Osteocyte (in vitro differentiated cells): Measurements from ENCODE around the gene SNAI3. TPM values are rescaled to one million over a fixed set of nuclear protein-coding genes. Genes with fewer than 3 reads are reported as not detected.

Experiments used
- DNase-seq: peaks from one replicate; pipeline ENCODE4 v3.0.0; 2021; ENCODE audit warnings: mixed read lengths; ENCODE audit not compliant: unreplicated experiment; ENCODE audit errors: extremely low spot score
- H3K27ac Mint-ChIP-seq: one replicate; pipeline ENCODE4 v1.8.0; 2021; ENCODE audit warnings: mild to moderate bottlenecking, mixed read lengths; ENCODE audit not compliant: unreplicated experiment
- H3K27me3 Mint-ChIP-seq: one replicate; pipeline ENCODE4 v1.8.0; 2021; ENCODE audit warnings: mixed read lengths; ENCODE audit not compliant: unreplicated experiment
- H3K36me3 Mint-ChIP-seq: one replicate; pipeline ENCODE4 v1.8.0; 2021; ENCODE audit warnings: mixed read lengths; ENCODE audit not compliant: unreplicated experiment
- H3K4me1 Mint-ChIP-seq: one replicate; pipeline ENCODE4 v1.8.0; 2021; ENCODE audit warnings: mixed read lengths; ENCODE audit not compliant: unreplicated experiment
- H3K4me3 Mint-ChIP-seq: one replicate; pipeline ENCODE4 v1.8.0; 2021; ENCODE audit warnings: mild to moderate bottlenecking, moderate library complexity, mixed read lengths; ENCODE audit not compliant: unreplicated experiment
- H3K9me3 Mint-ChIP-seq: one replicate; pipeline ENCODE4 v1.8.0; 2021; ENCODE audit warnings: mixed read lengths; ENCODE audit not compliant: unreplicated experiment
- total RNA-seq: library from RNA; stranded (reverse); gene quantifications from 2 replicates; pipeline ENCODE4 v1.2.1, GENCODE V29; 2021
- TF ChIP-seq, protein P1 (sequence below): fragments of 200-600 bp; sonication (generic); IDR thresholded peaks from 2 replicates; pipeline ENCODE4 v1.5.0; 2021; ENCODE audit warnings: antibody characterized with exemption, mild to moderate bottlenecking, moderate library complexity

Gene SNAI3
- total RNA-seq, 1 donor from 2014 or later = not detected

DNA sequence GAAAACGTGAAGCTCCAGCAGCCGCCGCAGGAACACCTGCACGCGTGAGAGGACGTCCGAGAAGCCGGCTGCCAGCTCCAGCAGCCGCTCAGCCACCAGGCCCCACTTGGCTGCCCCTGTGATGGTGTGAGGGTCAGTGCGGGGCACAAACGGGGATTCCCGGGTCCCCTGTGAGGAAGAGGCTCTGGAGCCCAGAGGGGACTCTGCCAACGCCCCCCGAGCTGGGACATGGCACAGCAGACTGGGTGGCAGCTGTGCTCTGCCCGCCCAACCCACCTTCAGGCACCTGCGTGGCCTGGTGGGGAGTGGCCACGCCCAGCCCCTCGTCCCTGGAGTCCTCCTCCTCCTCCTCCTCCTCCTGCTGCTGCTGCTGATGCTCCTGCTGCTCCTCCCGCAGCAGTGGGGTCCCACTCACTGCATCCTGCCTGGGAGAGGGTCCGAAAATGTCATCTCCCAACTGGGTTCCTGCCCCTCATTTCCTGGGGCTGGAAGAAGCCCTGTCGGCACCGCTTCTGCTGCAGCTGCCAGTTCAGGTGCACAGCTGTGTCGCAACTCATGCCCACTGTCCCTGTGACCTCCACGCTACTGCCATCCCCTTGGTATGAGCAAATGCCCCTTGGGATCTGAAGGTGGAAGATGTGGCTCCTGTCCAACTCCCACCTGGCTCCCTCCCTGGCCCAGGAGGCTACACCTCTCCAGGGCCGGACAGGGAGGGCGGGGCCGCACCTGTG, 47.5 kb upstream of the SNAI3 start:
- Mint-ChIP-seq H3K36me3 (peaks cover 10% of the 10 kb centered on the region), H3K4me3 (no peak overlapping the region), H3K9me3 (no peaks in the 10 kb centered on the region), H3K27me3 (no peaks in the 10 kb centered on the region), H3K27ac (no peak overlapping the region), H3K4me1 (no peaks in the 10 kb centered on the region)
- DNase-seq = no peak
- TF ChIP-seq, protein P1, sequence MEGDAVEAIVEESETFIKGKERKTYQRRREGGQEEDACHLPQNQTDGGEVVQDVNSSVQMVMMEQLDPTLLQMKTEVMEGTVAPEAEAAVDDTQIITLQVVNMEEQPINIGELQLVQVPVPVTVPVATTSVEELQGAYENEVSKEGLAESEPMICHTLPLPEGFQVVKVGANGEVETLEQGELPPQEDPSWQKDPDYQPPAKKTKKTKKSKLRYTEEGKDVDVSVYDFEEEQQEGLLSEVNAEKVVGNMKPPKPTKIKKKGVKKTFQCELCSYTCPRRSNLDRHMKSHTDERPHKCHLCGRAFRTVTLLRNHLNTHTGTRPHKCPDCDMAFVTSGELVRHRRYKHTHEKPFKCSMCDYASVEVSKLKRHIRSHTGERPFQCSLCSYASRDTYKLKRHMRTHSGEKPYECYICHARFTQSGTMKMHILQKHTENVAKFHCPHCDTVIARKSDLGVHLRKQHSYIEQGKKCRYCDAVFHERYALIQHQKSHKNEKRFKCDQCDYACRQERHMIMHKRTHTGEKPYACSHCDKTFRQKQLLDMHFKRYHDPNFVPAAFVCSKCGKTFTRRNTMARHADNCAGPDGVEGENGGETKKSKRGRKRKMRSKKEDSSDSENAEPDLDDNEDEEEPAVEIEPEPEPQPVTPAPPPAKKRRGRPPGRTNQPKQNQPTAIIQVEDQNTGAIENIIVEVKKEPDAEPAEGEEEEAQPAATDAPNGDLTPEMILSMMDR = no peak

DNA sequence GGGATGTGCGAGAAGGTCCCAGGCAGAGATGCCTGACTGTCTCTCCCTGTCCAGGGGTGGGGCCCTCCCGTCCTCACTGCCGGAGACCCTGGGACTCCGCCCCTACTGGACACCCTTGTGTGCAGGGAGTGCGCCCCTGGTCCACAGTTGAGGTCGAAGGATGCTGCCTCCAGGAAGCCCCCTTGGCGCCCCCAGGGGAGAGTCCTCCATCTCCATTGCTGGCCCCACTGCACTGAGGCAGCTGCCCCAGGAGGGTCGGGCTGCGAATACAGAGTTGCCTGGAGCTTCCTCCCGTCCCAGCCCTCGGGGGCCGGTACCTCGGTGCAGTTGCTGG, 46.6 kb upstream of the SNAI3 start:
- Mint-ChIP-seq H3K36me3 (peaks cover 9% of the 10 kb centered on the region), H3K4me3 (no peak overlapping the region), H3K4me1 (peaks cover under 1% of the 10 kb centered on the region), H3K27ac (no peak overlapping the region), H3K27me3 (no peaks in the 10 kb centered on the region), H3K9me3 (no peaks in the 10 kb centered on the region)
- no peak for DNase-seq
- TF ChIP-seq, protein P1 = no peak

DNA sequence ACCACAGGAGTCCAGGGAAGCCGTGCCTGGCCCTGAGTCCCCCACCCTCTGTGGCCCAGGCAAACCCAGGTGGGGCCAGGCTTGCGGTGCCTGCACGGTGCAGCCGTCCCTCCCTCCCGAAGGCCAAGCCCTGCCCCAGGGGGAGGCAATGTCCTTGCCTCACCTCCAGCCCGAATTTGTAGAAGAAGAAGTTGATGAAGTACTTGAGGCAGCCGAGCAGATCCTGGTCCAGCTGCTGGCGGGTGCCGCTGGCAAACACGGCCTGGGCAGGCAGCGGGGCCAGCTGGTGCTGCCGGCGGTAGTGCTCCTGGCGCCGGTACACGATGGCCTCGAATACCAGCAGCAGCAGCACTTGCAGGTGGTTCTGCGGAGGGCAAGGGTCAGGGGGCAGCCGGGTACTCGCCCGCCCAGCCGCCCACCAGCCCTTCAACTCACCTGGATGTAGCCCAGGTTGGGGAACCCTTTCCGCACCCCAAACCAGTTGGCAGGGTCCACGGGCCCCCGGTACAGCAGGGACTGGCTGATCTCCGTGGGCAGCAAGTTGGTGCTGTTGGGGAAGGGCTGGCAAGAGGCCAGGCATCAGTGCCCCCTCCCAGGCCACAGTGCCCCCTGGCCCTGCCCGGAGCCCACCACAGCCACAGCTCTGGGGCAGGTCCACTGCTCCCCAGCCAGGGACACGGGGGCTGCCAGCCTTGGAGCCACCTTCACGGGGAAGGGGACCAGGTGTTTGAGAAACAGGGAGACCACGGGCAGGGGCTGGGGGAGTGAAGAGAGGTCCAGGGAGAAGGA, 46.1 kb upstream of the SNAI3 start:
- Mint-ChIP-seq H3K27ac (no peak overlapping the region), H3K36me3 (peaks cover 9% of the 10 kb centered on the region), H3K27me3 (no peaks in the 10 kb centered on the region), H3K4me3 (no peak overlapping the region), H3K4me1 (peaks cover 5% of the 10 kb centered on the region), H3K9me3 (no peaks in the 10 kb centered on the region)
- no peak for DNase-seq
- TF ChIP-seq, protein P1 = no peak

DNA sequence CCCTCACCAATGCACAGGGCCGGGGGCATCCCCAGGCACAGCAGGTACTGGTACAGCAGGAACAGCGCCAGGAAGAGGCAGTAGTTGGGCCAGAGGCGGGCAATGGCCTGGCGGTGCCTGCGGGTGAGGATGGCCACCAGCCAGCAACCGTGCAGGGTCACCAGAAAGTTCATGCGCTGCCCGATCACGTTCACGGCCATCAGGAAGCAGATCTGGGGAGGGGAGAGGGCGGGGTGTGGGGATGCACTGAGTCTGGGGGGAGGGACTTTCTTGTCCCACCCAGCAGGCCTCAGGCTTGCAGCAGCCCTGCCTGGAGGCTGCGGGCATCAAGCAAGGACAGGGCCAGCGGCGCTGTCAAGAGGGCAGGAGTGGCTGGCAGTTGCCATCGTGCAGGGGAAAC, 45.4 kb upstream of the SNAI3 start:
- Mint-ChIP-seq H3K9me3 (no peaks in the 10 kb centered on the region), H3K36me3 (peaks cover 9% of the 10 kb centered on the region), H3K4me1 (peaks cover 5% of the 10 kb centered on the region), H3K27ac (no peak overlapping the region), H3K4me3 (no peak overlapping the region), H3K27me3 (no peaks in the 10 kb centered on the region)
- DNase-seq = no peak
- TF ChIP-seq, protein P1 = no peak
